T follicular helper cell (primary cell): ENCODE data around the gene GET3.
"Not testable (repeated sequence)": the region's sequence is repeated elsewhere in the genome, so short reads cannot be mapped to it uniquely, and the experiment has no call there.

ENCODE experiments used
- DNase-seq: peaks from one replicate; pipeline ENCODE4 v3.0.0-alpha.2; 2020; ENCODE audit warnings: low read depth
- total RNA-seq, 2 experiments: gene quantifications; one replicate each; lab custom pipeline; 2026; lab: John Stamatoyannopoulos, UW

The GET3 gene
- 49.7 to 69.7 reads per million in 2 experiments for total RNA-seq

- peak; percentile 72 for DNase-seq
Measured at GRCh38 chr19:12736995-12737834, at the start of gene GET3. Gene GET3, plus strand, starts transcription at chr19:12737497. Its CDS starts 9 bp downstream, at chr19:12737506.

GRCh38 chr19:12689012-12689411 lies 48.3 kb upstream of the GET3 start:
- DNase-seq, result no peak

- DNase-seq, result no peak
Measured at GRCh38 chr19:12689581-12690216, 47.6 kb upstream of the GET3 start.

GRCh38 chr19:12692960-12693359 lies 44.3 kb upstream of the GET3 start:
- no peak for DNase-seq

GRCh38 chr19:12694641-12695040 lies 42.7 kb upstream of the GET3 start:
- no peak for DNase-seq

- no peak for DNase-seq
Measured at GRCh38 chr19:12695096-12695495, 42.2 kb upstream of the GET3 start.

GRCh38 chr19:12695514-12695913 lies 41.8 kb upstream of the GET3 start:
- no peak for DNase-seq

GRCh38 chr19:12695997-12696365 lies 41.3 kb upstream of the GET3 start:
- DNase-seq, result no peak

GRCh38 chr19:12696366-12697335 lies 40.6 kb upstream of the GET3 start, which contains the start of gene FBXW9:
Gene FBXW9, minus strand, starts transcription at chr19:12696631. Its CDS starts 50 bp downstream, at chr19:12696581.
- peak; percentile 98 for DNase-seq

- not testable (repeated sequence) for DNase-seq
Measured at GRCh38 chr19:12697425-12697824, 39.9 kb upstream of the GET3 start.

- no peak for DNase-seq
Measured at GRCh38 chr19:12698138-12698537, 39.2 kb upstream of the GET3 start.

- DNase-seq, result no peak
Measured at GRCh38 chr19:12701596-12702282, 35.6 kb upstream of the GET3 start.

- DNase-seq, result no peak
Measured at GRCh38 chr19:12703046-12703445, 34.3 kb upstream of the GET3 start.

GRCh38 chr19:12705169-12705568 lies 32.1 kb upstream of the GET3 start:
- no peak for DNase-seq

- no peak for DNase-seq
Measured at GRCh38 chr19:12705654-12706331, 31.5 kb upstream of the GET3 start.

- DNase-seq, result no peak
Measured at GRCh38 chr19:12706332-12706718, 31.0 kb upstream of the GET3 start.

- no peak for DNase-seq
Measured at GRCh38 chr19:12708641-12709040, 28.7 kb upstream of the GET3 start.

- DNase-seq, result no peak
Measured at GRCh38 chr19:12711187-12711586, 26.1 kb upstream of the GET3 start.

GRCh38 chr19:12712077-12712476 lies 25.2 kb upstream of the GET3 start:
- not testable (repeated sequence) for DNase-seq

GRCh38 chr19:12713304-12713703 lies 24.0 kb upstream of the GET3 start:
- DNase-seq, result not testable (repeated sequence)

GRCh38 chr19:12715102-12715501 lies 22.2 kb upstream of the GET3 start:
- DNase-seq, result no peak
